LNCAP (cell line): Measurements from ENCODE around the gene CLC.

Experiments used
- CTCF ChIP-seq: fragments of 450-650 bp; IDR thresholded peaks from 2 replicates; pipeline ENCODE4 v1.5.1; 2017; ENCODE audit warnings: mild to moderate bottlenecking

The CLC gene

GRCh38 chr19:39701291-39701690 is 36.5 kb downstream of the CLC start:
- TF ChIP-seq CTCF = no peak

DNA sequence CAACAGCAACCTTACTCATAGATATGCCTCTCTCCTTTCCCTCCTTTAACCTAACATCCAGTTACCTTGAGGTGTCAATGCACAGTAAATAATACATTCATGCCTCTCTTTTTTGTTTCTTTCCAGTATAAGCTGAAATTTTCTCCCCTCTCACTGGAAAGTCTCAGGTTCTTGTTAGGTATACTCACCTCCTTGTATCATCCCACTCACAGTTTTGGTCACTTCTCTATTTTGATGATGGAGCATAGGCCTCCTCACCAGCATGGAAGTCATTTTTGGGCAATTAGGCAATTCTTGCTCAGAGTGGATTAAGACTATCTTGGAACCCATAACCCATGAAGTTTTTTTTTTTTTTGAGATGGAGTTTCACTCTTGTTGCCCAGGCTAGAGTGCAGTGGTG is 39.3 kb downstream of the CLC start:
- TF ChIP-seq CTCF = no peak

- TF ChIP-seq CTCF = no peak
Measured at GRCh38 chr19:39696387-39696786, 41.4 kb downstream of the CLC start.

DNA sequence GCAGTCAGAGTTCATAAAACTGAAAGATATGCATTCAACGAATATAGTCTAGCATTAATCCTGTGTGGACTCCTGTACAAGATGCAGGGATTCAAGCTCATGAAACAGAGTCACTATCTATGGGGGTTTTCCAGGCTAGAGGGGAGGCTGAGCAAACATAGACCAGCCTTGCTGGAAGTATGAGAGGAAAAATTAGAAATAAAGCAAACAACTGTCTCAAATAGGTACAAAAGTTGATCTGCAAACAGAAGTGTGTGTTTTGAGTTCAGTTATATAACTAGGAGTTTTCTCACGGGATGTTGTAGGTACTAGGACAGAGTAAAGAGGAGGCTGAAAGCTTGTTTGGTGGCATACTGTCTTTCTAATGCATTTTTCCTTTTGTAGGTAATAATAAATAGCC is 42.1 kb downstream of the CLC start:
- no peak for TF ChIP-seq CTCF

GRCh38 chr19:39692822-39693221 is 45.0 kb downstream of the CLC start:
- no peak for TF ChIP-seq CTCF

DNA sequence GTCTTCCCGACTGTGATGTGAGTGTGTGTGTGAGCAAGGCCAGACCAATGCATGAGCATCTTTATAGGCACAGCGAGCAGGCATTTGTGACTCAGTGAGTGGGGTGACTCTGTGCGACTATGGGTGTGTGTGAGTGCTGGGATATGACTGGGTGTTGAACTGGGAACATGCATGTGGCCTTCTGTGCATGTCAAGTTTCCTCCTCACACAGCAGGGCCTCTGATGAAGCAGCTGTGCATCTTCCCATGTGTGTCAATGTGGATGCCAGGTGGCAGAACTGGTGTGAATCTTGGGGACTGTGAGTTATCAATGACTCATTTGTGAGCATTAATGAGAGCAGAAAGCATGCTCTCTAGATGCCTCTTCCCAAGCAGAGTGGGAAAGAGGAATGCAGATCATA is 45.7 kb downstream of the CLC start:
- TF ChIP-seq CTCF = no peak

DNA sequence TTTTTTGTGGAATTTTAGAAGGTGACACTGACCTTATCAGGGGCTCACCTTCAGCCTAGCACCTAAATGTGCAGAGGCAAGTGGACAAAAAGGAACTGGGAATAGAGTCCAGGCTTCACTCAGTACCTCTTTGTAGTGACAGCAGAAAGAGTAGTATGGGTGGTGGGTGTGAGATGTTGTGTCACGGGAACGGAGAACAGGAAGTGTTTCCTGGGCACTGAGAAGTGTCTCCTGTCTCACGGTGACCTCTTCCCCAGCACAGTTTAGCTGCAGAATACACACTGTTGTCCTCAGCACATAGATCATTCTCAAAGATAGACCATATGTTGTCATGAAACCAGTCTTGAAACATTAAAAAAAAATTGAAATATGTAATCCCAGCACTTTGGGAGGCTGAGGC is 51.1 kb downstream of the CLC start:
- TF ChIP-seq CTCF = no peak

DNA sequence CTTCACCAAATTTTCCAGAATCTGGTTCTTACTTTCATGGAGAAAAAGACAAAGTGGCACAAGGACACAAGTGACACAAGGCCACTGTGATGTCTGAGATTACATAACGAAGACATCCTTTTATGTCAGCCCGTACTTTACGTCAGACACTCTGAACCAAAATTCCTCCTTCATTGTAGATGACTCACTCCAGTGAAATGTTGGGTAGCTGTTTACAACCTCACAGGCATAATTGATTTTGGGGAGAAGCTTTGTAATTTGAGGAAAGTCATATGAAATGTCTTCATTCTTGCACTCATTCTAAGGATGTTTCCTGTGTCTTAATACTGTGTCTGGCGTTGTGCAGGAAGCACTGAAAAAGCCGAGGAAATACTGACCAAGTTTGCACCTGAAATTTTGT is 53.6 kb downstream of the CLC start:
- no peak for TF ChIP-seq CTCF
